GM12873 (cell line): Measurements from ENCODE around the gene STXBP5.

ENCODE experiments used
- TF ChIP-seq, protein P1 (sequence below): IDR thresholded peaks from 2 replicates; pipeline ENCODE4 v1.5.1; 2012; ENCODE audit warnings: low read depth, mild to moderate bottlenecking, moderate library complexity, low read length, control low read depth; ENCODE audit not compliant: insufficient read depth; ENCODE audit errors: missing control alignments

STXBP5 gene

DNA sequence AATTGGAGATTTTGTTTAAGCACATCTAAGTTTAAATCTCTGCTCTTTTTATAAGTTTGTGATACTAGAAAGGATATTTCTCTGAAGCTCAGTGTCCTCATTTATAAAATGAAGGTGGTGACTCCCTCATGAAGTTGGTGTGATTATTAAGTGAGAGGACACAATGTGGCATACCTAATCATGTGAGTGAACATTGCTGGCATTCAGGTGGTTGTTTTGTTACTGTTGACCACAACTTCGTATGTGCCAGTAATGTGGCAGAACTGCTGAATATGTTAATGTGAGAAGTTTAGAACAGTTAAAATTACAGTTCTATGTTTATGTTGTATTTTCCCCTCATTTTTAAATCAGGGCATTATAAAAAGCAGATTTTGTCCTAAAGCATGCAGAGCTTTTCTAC, 127.2 kb downstream of the STXBP5 start:
- TF ChIP-seq, protein P1, sequence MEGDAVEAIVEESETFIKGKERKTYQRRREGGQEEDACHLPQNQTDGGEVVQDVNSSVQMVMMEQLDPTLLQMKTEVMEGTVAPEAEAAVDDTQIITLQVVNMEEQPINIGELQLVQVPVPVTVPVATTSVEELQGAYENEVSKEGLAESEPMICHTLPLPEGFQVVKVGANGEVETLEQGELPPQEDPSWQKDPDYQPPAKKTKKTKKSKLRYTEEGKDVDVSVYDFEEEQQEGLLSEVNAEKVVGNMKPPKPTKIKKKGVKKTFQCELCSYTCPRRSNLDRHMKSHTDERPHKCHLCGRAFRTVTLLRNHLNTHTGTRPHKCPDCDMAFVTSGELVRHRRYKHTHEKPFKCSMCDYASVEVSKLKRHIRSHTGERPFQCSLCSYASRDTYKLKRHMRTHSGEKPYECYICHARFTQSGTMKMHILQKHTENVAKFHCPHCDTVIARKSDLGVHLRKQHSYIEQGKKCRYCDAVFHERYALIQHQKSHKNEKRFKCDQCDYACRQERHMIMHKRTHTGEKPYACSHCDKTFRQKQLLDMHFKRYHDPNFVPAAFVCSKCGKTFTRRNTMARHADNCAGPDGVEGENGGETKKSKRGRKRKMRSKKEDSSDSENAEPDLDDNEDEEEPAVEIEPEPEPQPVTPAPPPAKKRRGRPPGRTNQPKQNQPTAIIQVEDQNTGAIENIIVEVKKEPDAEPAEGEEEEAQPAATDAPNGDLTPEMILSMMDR, result no peak

DNA sequence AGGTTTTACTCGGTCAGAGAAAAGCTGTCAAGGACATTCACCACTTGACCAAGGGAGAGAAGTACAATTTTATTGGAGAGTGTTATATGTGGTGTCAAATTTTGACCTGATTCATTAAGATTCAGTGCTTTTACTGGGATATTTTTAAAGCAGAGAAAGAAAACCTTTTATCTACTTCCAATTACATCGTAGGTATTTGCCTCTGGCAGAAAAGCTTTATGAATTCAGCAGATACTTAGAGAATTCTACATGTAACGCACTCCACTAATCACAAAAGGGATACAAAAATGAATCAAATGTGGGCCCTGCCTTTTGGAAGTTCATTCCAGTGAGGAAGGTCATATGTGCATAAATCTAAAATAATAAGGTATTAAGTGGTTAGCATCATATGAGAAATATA, 133.7 kb downstream of the STXBP5 start:
- TF ChIP-seq, protein P1, result no peak

DNA sequence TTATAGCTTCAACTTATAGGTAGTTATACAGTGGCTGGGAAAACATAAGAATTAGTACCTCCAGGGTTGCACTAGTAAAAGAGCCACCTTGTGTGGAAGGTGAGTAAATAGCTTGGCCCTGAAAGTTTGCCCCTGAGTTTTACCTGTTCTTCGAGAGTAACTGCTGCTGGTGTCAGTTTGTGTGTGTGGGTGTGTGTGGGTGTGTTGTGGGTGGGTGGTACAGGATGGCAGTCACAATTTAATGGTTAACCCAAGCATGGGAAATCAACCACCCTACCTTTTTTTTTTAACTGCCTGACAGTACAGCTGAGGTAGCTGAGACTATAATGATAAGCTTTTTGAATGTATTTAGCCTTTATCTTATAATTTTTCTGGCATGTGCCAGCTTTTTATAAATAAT, 137.3 kb downstream of the STXBP5 start:
- TF ChIP-seq, protein P1, result no peak

DNA sequence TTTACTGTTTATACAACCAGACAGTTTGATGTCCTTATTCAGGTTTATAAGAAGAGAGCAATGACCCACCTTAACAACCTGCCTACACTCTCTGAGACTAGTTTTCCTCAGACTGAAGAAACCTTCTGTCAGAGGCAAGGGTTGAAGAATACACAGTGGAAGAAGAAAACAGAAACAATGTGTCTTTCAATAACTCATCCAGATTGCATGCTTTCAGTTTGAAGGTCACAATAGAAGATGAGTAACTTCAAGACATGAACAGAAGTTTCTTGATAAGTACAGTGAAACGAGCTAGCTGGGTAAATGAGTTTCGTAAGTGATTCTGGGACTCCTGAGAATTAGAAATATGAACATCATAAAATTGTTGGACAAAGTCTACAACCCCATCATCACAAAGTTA, 141.7 kb downstream of the STXBP5 start:
- TF ChIP-seq, protein P1, result no peak

DNA sequence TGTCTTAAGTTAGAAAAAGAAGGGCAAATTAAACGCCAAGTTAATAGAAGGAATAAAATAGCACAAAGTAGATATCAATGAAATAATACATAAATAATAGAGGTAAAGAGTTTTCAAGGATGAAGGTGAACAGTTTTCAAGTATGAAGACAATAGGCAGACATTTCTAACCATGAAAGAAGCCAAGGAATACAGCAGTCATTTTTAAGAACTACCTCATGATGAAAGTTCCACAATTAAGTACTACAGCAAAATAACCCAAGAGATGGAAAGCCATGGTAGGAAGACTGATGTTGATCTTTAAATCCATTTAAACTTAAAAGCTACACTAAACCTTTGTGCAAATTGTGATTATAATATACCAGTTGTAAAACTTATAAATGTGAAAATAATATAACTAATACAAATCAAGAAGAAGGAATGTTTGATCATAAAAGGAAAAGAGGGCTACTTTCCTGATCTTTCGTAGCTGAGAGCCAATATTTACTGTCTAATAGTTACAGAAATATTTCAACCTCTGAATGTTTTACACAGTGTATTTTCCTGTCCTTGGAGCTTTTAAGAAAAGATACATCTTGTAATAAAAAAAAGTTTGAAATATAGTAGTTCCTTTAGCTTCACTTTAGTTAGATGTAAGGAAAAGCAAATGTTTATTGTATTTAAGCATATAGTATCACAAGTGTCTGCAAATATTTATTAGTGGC, 143.1 kb downstream of the STXBP5 start:
- TF ChIP-seq, protein P1, result no peak

DNA sequence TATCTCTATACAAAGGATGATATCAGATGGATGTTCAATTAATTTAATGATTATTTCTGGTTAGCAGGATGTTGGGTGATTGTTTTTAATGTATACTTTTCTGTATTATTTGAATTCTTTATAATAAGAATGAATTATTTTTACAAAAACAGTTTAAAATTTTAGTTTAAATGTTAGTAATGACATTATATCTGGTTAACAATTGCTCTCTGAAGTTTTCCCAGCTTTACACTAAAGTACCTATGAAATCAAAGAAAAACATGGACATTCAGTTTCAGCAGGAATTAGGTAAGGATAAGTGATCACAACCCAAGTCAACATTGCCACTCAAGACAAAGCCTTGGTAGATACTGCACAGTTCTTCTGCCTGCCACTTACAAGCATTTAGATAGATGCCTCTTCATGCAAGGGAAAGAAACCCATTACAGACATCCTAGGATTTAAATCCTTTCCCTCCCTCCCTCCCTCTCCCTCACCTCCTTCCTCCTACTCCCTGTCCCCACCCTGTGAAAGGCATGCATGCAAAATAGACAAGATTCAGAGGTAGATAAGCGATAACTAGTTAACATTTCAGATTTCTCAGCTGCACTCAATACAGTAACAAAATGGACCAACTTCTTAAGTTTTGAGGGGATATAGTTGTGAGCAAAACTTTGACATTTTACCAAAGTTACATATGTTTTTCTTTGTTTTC, 143.8 kb downstream of the STXBP5 start:
- TF ChIP-seq, protein P1, result no peak

DNA sequence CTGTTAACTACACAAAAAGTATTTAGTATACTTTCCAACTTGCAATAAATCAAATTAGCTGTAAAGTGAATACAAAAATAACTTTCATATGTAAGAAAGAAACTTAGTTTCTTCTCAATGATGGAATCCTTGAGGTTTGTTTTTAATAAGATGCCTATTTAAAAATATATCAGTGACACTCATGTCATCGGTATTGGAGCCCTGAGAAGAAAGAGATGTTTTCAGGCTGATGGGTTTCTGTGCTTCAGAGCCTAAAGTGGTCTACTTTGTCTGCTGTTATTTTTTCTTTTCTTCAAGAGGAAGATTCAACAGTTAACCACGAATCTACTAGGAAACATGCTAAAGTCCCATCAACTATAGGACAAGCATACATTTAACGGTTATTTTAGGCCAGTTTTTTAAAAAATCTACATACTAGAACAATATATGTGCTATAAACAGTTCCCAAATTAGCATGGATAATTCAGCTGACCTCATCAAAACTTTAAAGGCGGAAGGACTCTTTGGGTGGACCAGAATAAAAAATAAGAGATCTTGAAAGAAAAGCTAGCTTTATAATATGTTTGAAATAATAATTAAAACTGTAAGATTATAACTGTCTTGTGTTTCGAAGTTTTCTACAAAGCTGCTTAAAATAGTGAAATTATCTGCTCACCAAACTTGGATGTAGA, 157.2 kb downstream of the STXBP5 start:
- TF ChIP-seq, protein P1, result no peak
